SK-N-SH treated with all-trans-retinoic acid at 6 μM for 48 hours (cell line): Measurements from ENCODE around the gene DDX52.

Source experiments
- ATAC-seq: fragments of 200-7000 bp; cut with Tn5 transposase; 3 replicates; pipeline ENCODE4 v1.9.1; 2020; ENCODE audit warnings: mild to moderate bottlenecking, moderate library complexity
- BACH2 ChIP-seq: fragments of 250-450 bp; sonication (Bioruptor Pico); IDR thresholded peaks from 2 replicates; pipeline ENCODE4 v1.9.0; 2021; ENCODE audit warnings: mild to moderate bottlenecking, borderline replicate concordance
- CSDC2 ChIP-seq: fragments of 250-450 bp; sonication (Bioruptor Pico); IDR thresholded peaks from 2 replicates; pipeline ENCODE4 v1.5.0; 2020; ENCODE audit warnings: mild to moderate bottlenecking, moderate library complexity
- ESRRG ChIP-seq: fragments of 250-450 bp; sonication (Bioruptor Pico); IDR thresholded peaks from 2 replicates; pipeline ENCODE4 v1.6.1; 2021; ENCODE audit warnings: mild to moderate bottlenecking
- GLIS3 ChIP-seq: fragments of 250-450 bp; sonication (Bioruptor Pico); IDR thresholded peaks from 2 replicates; pipeline ENCODE4 v1.5.0; 2020; ENCODE audit warnings: mild to moderate bottlenecking, moderate library complexity
- ISL1 ChIP-seq: fragments of 250-450 bp; sonication (Bioruptor Pico); IDR thresholded peaks from 2 replicates; pipeline ENCODE4 v2.1.2; 2022; ENCODE audit warnings: mild to moderate bottlenecking, moderate library complexity
- OSR1 ChIP-seq: fragments of 250-450 bp; sonication (Bioruptor Pico); IDR thresholded peaks from 2 replicates; pipeline ENCODE4 v1.8.0; 2022; ENCODE audit warnings: moderate library complexity, mild to moderate bottlenecking, inconsistent platforms
- PPARA ChIP-seq: fragments of 250-450 bp; sonication (Bioruptor Pico); IDR thresholded peaks from 2 replicates; pipeline ENCODE4 v1.5.0; 2020; ENCODE audit warnings: mild to moderate bottlenecking, borderline replicate concordance
- RARB ChIP-seq: fragments of 250-450 bp; sonication (Bioruptor Pico); IDR thresholded peaks from 2 replicates; pipeline ENCODE4 v1.8.0; 2021; ENCODE audit warnings: mild to moderate bottlenecking, moderate library complexity
- SNAI2 ChIP-seq: fragments of 250-450 bp; sonication (Bioruptor Pico); IDR thresholded peaks from 2 replicates; pipeline ENCODE4 v1.5.0; 2020; ENCODE audit warnings: mild to moderate bottlenecking, moderate library complexity
- TCF4 ChIP-seq: fragments of 250-450 bp; sonication (Bioruptor Pico); IDR thresholded peaks from 2 replicates; pipeline ENCODE4 v1.8.0; 2021; ENCODE audit warnings: mild to moderate bottlenecking, moderate library complexity, borderline replicate concordance
- TOX ChIP-seq: fragments of 250-450 bp; sonication (Bioruptor Pico); IDR thresholded peaks from 2 replicates; pipeline ENCODE4 v1.8.0; 2021; ENCODE audit warnings: mild to moderate bottlenecking, moderate library complexity, borderline replicate concordance
- ZC3H10 ChIP-seq: fragments of 250-450 bp; sonication (Bioruptor Pico); IDR thresholded peaks from 2 replicates; pipeline ENCODE4 v1.5.1; 2021; ENCODE audit warnings: mild to moderate bottlenecking, moderate library complexity
- ZFP3 ChIP-seq: fragments of 250-450 bp; sonication (Bioruptor Pico); IDR thresholded peaks from 2 replicates; pipeline ENCODE4 v1.5.0; 2020; ENCODE audit warnings: mild to moderate bottlenecking, moderate library complexity
- ZFP30 ChIP-seq: fragments of 450-650 bp; formaldehyde crosslinking; IDR thresholded peaks from 2 replicates; pipeline ENCODE4 v1.5.0; 2022; ENCODE audit warnings: mild to moderate bottlenecking, moderate library complexity
- ZNF70 ChIP-seq: fragments of 450-650 bp; formaldehyde crosslinking; IDR thresholded peaks from 2 replicates; pipeline ENCODE4 v1.5.0; 2020; ENCODE audit warnings: mild to moderate bottlenecking, moderate library complexity
- ZNF8 ChIP-seq: fragments of 450-650 bp; formaldehyde crosslinking; IDR thresholded peaks from 2 replicates; pipeline ENCODE4 v1.5.0; 2020; ENCODE audit warnings: mild to moderate bottlenecking, moderate library complexity
- TF ChIP-seq, protein P1 (sequence below): fragments of 250-450 bp; sonication (Bioruptor Pico); IDR thresholded peaks from 2 replicates; pipeline ENCODE4 v1.8.0; 2020; ENCODE audit warnings: mild to moderate bottlenecking, moderate library complexity, borderline replicate concordance
- TF ChIP-seq, protein P2 (sequence below): fragments of 250-450 bp; sonication (Bioruptor Pico); IDR thresholded peaks from 2 replicates; pipeline ENCODE4 v1.5.1; 2021; ENCODE audit warnings: mild to moderate bottlenecking, moderate library complexity
- TF ChIP-seq, protein P3 (sequence below): fragments of 250-450 bp; sonication (Bioruptor Pico); IDR thresholded peaks from 2 replicates; pipeline ENCODE4 v1.5.1; 2020; ENCODE audit warnings: low read depth, mild to moderate bottlenecking, moderate library complexity
- TF ChIP-seq, protein P4 (sequence below): fragments of 250-450 bp; sonication (Bioruptor Pico); IDR thresholded peaks from 2 replicates; pipeline ENCODE4 v1.8.0; 2021; ENCODE audit warnings: low read depth, mild to moderate bottlenecking, moderate library complexity, borderline replicate concordance

Gene DDX52

DNA sequence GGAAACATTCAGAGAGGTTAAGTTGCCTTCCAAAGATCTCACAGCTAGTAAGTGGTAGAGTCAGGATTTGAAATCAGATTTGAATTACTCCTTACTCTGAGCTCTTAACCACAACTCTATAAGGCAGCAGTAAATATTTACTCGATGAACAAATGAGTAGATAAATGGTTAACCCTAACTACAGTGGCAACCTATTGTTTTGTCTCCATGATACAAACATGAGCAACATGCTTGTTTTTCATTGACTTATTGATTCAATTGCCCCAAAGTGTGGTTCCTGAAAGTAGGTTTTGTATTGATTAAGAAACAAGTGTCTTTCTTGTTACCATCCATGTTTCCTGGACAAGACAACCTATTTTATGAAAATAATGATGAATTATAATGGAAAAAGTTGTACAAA, 34.8 kb upstream of the DDX52 start (continued):
- TF ChIP-seq, protein P1, sequence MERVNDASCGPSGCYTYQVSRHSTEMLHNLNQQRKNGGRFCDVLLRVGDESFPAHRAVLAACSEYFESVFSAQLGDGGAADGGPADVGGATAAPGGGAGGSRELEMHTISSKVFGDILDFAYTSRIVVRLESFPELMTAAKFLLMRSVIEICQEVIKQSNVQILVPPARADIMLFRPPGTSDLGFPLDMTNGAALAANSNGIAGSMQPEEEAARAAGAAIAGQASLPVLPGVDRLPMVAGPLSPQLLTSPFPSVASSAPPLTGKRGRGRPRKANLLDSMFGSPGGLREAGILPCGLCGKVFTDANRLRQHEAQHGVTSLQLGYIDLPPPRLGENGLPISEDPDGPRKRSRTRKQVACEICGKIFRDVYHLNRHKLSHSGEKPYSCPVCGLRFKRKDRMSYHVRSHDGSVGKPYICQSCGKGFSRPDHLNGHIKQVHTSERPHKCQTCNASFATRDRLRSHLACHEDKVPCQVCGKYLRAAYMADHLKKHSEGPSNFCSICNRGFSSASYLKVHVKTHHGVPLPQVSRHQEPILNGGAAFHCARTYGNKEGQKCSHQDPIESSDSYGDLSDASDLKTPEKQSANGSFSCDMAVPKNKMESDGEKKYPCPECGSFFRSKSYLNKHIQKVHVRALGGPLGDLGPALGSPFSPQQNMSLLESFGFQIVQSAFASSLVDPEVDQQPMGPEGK (CRISPR knock-in tag): no peak
- TF ChIP-seq ESRRG (CRISPR knock-in tag) (no peak), ZFP3 (CRISPR knock-in tag) (no peak), RARB (CRISPR knock-in tag) (no peak), ZNF8 (CRISPR knock-in tag) (no peak), ISL1 (CRISPR knock-in tag) (no peak), GLIS3 (CRISPR knock-in tag) (no peak), ZNF70 (CRISPR knock-in tag) (no peak), CSDC2 (CRISPR knock-in tag) (no peak)
- TF ChIP-seq, protein P2, sequence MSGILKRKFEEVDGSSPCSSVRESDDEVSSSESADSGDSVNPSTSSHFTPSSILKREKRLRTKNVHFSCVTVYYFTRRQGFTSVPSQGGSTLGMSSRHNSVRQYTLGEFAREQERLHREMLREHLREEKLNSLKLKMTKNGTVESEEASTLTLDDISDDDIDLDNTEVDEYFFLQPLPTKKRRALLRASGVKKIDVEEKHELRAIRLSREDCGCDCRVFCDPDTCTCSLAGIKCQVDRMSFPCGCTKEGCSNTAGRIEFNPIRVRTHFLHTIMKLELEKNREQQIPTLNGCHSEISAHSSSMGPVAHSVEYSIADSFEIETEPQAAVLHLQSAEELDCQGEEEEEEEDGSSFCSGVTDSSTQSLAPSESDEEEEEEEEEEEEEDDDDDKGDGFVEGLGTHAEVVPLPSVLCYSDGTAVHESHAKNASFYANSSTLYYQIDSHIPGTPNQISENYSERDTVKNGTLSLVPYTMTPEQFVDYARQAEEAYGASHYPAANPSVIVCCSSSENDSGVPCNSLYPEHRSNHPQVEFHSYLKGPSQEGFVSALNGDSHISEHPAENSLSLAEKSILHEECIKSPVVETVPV: no peak
- TF ChIP-seq, all 23 proteins: peak for 0

DNA sequence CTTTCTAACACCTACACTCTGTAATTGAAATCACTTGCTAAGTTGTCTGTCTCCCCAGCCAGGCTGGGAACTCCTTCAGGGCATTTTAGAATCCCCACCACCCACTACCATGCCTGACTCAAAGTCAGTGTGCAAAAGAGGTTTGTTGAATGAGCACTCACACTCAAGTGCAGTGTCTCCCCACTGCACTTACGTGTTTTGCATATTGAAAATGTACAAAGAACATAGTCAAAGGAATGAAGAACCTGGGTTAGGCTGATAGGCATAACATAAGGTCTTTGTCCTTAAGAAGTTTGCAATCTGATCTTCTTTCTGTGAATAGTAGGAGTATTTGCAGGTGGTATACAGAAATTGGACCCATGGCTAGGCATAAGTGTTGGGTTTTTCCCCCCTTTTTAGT, 33.8 kb upstream of the DDX52 start:
- TF ChIP-seq OSR1 (CRISPR knock-in tag): no peak
- TF ChIP-seq PPARA (CRISPR knock-in tag): no peak
- TF ChIP-seq, protein P2: no peak
- TF ChIP-seq, protein P3, sequence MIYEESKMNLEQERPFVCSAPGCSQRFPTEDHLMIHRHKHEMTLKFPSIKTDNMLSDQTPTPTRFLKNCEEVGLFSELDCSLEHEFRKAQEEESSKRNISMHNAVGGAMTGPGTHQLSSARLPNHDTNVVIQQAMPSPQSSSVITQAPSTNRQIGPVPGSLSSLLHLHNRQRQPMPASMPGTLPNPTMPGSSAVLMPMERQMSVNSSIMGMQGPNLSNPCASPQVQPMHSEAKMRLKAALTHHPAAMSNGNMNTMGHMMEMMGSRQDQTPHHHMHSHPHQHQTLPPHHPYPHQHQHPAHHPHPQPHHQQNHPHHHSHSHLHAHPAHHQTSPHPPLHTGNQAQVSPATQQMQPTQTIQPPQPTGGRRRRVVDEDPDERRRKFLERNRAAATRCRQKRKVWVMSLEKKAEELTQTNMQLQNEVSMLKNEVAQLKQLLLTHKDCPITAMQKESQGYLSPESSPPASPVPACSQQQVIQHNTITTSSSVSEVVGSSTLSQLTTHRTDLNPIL: no peak
- no peak for TF ChIP-seq ZNF70 (CRISPR knock-in tag)
- no peak for TF ChIP-seq ZFP3 (CRISPR knock-in tag)
- TF ChIP-seq SNAI2: no peak
- TF ChIP-seq CSDC2 (CRISPR knock-in tag): no peak
- TF ChIP-seq BACH2 (CRISPR knock-in tag): no peak
- TF ChIP-seq GLIS3 (CRISPR knock-in tag): no peak
- no peak for TF ChIP-seq TOX (CRISPR knock-in tag)
- no peak for ATAC-seq

DNA sequence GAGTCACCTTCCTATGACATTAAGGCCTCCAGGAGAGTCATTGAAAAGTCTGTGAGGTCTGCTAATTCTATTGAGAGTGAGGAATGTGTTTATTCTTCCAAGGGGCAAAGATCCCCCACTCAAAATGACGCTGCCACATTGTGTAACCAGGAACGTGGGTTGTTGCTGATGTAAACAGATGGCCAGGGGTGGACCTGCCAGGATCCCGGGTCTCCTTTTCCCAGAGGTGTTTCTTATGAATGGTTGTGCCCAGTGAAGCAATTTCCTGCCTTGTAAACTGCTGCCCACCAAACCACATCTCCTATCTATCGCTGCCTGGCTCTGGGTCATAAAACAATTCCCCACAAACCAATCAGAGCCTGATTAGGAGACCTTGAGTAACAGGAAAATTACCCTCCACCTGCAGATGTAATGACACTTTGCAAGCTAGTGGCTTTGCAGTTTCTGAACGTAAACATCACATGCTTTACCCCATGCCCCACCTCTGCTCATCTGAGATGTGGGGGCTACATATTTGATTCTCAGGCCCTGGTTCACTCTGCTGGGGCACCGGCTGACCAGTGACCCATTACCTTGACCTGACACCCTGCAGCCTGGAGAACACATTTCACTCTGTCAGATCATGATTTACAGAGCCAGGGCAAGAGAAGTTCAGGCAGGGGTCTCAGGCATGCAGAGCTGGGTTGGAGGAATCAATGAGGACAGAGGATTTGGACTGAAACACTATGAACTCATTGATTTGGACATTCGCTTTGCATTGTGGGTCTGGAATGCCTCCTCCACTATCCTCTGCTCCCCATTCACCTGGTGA, 33.1 kb upstream of the DDX52 start:
- no peak for ATAC-seq

DNA sequence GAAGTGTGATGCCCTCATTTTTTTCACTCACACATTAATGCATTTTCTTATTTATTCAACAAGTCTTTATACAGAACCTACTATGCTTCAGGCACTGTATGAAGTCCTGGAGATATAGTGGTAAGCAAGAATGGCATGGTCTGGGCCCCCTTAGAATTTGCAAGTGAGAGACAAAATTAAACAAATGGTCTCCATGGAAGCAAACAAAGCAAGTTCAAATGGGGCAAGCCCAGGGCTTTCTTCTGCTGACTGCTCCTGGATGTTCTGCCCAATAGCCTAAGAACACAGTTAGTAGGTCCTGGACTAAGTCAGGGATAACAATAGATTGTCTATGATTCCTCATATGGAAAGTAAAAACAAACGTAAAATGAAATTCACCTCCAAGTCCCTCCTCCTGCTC, 31.3 kb upstream of the DDX52 start:
- no peak for ATAC-seq

More for the DNA sequence above, 33.1 kb upstream of the DDX52 start:
- TF ChIP-seq ZFP30 (CRISPR knock-in tag) (no peak), OSR1 (CRISPR knock-in tag) (no peak), GLIS3 (CRISPR knock-in tag) (no peak), SNAI2 (no peak), ZNF8 (CRISPR knock-in tag) (no peak), TCF4 (CRISPR knock-in tag) (no peak)

More for the DNA sequence above, 31.3 kb upstream of the DDX52 start:
- TF ChIP-seq GLIS3 (CRISPR knock-in tag) (no peak), ISL1 (CRISPR knock-in tag) (no peak), ZFP30 (CRISPR knock-in tag) (no peak), TCF4 (CRISPR knock-in tag) (no peak), ZNF70 (CRISPR knock-in tag) (no peak), TOX (CRISPR knock-in tag) (no peak), RARB (CRISPR knock-in tag) (no peak), PPARA (CRISPR knock-in tag) (no peak), CSDC2 (CRISPR knock-in tag) (no peak), OSR1 (CRISPR knock-in tag) (no peak), BACH2 (CRISPR knock-in tag) (no peak), ESRRG (CRISPR knock-in tag) (no peak), ZC3H10 (CRISPR knock-in tag) (no peak)
- TF ChIP-seq, protein P3: no peak
- TF ChIP-seq, protein P4, sequence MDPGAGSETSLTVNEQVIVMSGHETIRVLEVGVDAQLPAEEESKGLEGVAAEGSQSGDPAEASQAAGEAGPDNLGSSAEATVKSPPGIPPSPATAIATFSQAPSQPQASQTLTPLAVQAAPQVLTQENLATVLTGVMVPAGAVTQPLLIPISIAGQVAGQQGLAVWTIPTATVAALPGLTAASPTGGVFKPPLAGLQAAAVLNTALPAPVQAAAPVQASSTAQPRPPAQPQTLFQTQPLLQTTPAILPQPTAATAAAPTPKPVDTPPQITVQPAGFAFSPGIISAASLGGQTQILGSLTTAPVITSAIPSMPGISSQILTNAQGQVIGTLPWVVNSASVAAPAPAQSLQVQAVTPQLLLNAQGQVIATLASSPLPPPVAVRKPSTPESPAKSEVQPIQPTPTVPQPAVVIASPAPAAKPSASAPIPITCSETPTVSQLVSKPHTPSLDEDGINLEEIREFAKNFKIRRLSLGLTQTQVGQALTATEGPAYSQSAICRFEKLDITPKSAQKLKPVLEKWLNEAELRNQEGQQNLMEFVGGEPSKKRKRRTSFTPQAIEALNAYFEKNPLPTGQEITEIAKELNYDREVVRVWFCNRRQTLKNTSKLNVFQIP: no peak
- TF ChIP-seq, protein P1 (CRISPR knock-in tag): no peak
- TF ChIP-seq, all 23 proteins: peak for 0
